K562 (cell line): ENCODE results near the gene USP14. TPM values are rescaled to one million over a fixed set of nuclear protein-coding genes. Genes with fewer than 3 reads are reported as not detected.
A peak's percentile ranks its signal among the peaks of the same experiment; 100 is the strongest.

ENCODE experiments used
- C11orf30 ChIP-seq: fragments of 450-650 bp; IDR thresholded peaks from 2 replicates; pipeline ENCODE4 v1.6.1; 2016; ENCODE audit warnings: low read depth, mild to moderate bottlenecking
- FOXK1 ChIP-seq: sonication (generic); formaldehyde crosslinking; IDR thresholded peaks from 2 replicates; pipeline ENCODE4 v1.8.0; 2022; ENCODE audit warnings: missing genetic modification reagents, mild to moderate bottlenecking, borderline replicate concordance
- NR1H2 ChIP-seq: sonication (generic); formaldehyde crosslinking; IDR thresholded peaks from 2 replicates; pipeline ENCODE4 v1.4.0; 2020; ENCODE audit warnings: mild to moderate bottlenecking, missing genetic modification reagents
- microRNA-seq: library from miRNA; unstranded; fragments of <30 nt; microRNA quantifications from one replicate; pipeline ENCODE4, GENCODE V29; 2018; ENCODE audit warnings: borderline microRNAs expressed
- polyA plus RNA-seq, 8 experiments: library from polyadenylated mRNA; depleted of rRNA in 4 of 8; stranded (reverse) in 5 of 8; unstranded in 3 of 8; fragments of >200 nt; fragmentation: Nextera tagmentation in 2 of 8; fragmentation: Illumina TruSeq in 1 of 8; extraction: Ambion mirVana in 2 of 8; extraction: Trizol in 1 of 8; gene quantifications; 2 replicates each; pipeline versions ENCODE4 v1.2.1 to v1.2.3, GENCODE V29; 2011 to 2014; ENCODE audit warnings: inconsistent platforms in 1 of 8, missing spikeins in 1 of 8
- small RNA-seq: library from RNA; depleted of rRNA; stranded (forward); fragments of <200 nt; gene quantifications from one replicate; pipeline ENCODE3, GENCODE V24; 2014
- total RNA-seq, 7 experiments: library from RNA; depleted of rRNA in 6 of 7; stranded (reverse); fragments of >200 nt in 6 of 7; fragmentation: Illumina TruSeq in 2 of 7; extraction: Trizol in 2 of 7; gene quantifications; 2 replicates each; pipeline versions ENCODE4 v1.2.1 to v1.2.3, GENCODE V29; 2011 to 2021; ENCODE audit warnings: low replicate concordance in 1 of 7
- TF ChIP-seq, protein P1 (sequence below): fragments of 250-450 bp; sonication (Bioruptor Pico); IDR thresholded peaks from 2 replicates; pipeline ENCODE4 v1.4.0; 2020

USP14 gene
- total and polyA plus RNA-seq, 9 of the 15 experiments (the other 6 are each of a cell fraction or from before 2014, with no cell fraction given), result 18.7 to 129 (median 40.3) TPM

DNA sequence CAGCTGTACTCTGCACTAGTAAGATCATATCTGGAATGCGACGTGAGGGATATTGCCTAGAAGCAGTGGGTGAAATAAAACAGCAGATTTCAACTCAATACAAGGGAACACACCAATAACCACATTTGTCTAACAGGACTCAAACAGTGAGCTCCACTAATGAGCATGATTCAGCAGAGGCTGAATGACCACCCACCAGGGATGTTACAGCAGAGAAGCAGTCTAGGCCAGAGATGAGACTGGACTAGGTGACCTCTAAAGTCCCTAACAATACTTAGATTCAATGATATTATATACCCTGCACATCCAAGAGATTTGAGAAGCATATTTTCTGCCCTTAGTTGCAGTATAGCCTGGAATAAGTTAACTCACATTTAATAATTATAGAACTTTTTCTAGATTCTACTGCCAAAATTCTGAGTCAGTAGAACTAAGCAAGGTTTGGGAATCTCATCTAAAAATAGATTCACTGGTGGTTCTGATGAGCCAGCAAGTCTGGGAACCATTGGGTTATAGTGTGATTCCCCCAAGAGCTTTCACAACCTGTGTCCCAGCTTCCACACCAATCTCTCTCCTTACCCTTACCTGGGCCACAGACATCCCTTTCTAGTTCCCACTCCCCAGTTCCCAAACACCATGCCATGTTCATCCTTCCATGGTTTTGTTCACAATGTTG lies 103.2 kb downstream of the USP14 start (continued):
- TF ChIP-seq, protein P1, sequence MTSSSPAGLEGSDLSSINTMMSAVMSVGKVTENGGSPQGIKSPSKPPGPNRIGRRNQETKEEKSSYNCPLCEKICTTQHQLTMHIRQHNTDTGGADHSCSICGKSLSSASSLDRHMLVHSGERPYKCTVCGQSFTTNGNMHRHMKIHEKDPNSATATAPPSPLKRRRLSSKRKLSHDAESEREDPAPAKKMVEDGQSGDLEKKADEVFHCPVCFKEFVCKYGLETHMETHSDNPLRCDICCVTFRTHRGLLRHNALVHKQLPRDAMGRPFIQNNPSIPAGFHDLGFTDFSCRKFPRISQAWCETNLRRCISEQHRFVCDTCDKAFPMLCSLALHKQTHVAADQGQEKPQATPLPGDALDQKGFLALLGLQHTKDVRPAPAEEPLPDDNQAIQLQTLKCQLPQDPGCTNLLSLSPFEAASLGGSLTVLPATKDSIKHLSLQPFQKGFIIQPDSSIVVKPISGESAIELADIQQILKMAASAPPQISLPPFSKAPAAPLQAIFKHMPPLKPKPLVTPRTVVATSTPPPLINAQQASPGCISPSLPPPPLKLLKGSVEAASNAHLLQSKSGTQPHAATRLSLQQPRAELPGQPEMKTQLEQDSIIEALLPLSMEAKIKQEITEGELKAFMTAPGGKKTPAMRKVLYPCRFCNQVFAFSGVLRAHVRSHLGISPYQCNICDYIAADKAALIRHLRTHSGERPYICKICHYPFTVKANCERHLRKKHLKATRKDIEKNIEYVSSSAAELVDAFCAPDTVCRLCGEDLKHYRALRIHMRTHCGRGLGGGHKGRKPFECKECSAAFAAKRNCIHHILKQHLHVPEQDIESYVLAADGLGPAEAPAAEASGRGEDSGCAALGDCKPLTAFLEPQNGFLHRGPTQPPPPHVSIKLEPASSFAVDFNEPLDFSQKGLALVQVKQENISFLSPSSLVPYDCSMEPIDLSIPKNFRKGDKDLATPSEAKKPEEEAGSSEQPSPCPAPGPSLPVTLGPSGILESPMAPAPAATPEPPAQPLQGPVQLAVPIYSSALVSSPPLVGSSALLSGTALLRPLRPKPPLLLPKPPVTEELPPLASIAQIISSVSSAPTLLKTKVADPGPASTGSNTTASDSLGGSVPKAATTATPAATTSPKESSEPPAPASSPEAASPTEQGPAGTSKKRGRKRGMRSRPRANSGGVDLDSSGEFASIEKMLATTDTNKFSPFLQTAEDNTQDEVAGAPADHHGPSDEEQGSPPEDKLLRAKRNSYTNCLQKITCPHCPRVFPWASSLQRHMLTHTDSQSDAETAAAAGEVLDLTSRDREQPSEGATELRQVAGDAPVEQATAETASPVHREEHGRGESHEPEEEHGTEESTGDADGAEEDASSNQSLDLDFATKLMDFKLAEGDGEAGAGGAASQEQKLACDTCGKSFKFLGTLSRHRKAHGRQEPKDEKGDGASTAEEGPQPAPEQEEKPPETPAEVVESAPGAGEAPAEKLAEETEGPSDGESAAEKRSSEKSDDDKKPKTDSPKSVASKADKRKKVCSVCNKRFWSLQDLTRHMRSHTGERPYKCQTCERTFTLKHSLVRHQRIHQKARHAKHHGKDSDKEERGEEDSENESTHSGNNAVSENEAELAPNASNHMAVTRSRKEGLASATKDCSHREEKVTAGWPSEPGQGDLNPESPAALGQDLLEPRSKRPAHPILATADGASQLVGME (CRISPR knock-in tag), result no peak
- no peak for TF ChIP-seq NR1H2
- TF ChIP-seq FOXK1 (CRISPR knock-in tag), result no peak
- peak; percentile 25; the same call in 1 of the 2 replicates for TF ChIP-seq C11orf30

Small RNA genes lying within 50 kb of the gene (microRNA-seq; reads per million reads assigned to microRNA genes)
- gene MIR8078, result not detected

Small RNA genes lying within 50 kb of the gene (small RNA-seq; reads per million reads assigned to genes)
- not detected for gene MIR8078

Other genes starting within 250 kb of the USP14 start
- gene TUBB8B, start 108.9 kb upstream of the USP14 start, total RNA-seq (2014; rRNA removed), result not detected in 2 replicates
- gene TUBB8B, start 108.9 kb upstream of the USP14 start, total RNA-seq (2014; rRNA removed; fragmentation: Illumina TruSeq; extraction: Trizol), result not detected in 2 replicates
- gene TUBB8B, start 108.9 kb upstream of the USP14 start, total RNA-seq (2015; rRNA removed; fragmentation: Illumina TruSeq; extraction: Trizol), result not detected in 2 replicates
- not detected in 2 replicates for gene TUBB8B, start 108.9 kb upstream of the USP14 start, total RNA-seq (2021)
- gene TUBB8B, start 108.9 kb upstream of the USP14 start, polyA plus RNA-seq (2011; rRNA removed), result 0.08 TPM in 1 of 2 replicates, not detected in the other
- gene TUBB8B, start 108.9 kb upstream of the USP14 start, polyA plus RNA-seq (2014; fragmentation: Illumina TruSeq; extraction: Trizol), result 0.11 TPM in 1 of 2 replicates, not detected in the other
- gene TUBB8B, start 108.9 kb upstream of the USP14 start, polyA plus RNA-seq (2014; fragmentation: Nextera tagmentation; extraction: Ambion mirVana), result not detected
- gene TUBB8B, start 108.9 kb upstream of the USP14 start, polyA plus RNA-seq (2014; rRNA removed), result not detected in 2 replicates
- gene THOC1, start 109.5 kb downstream of the USP14 start, total RNA-seq (2014; rRNA removed), result 70.9 and 77.6 TPM in 2 replicates
- gene THOC1, start 109.5 kb downstream of the USP14 start, total RNA-seq (2014; rRNA removed; fragmentation: Illumina TruSeq; extraction: Trizol), result 136 and 149 TPM in 2 replicates
- gene THOC1, start 109.5 kb downstream of the USP14 start, total RNA-seq (2015; rRNA removed; fragmentation: Illumina TruSeq; extraction: Trizol), result 116 and 120 TPM in 2 replicates
- gene THOC1, start 109.5 kb downstream of the USP14 start, total RNA-seq (2021), result 66.3 and 71.1 TPM in 2 replicates
- gene THOC1, start 109.5 kb downstream of the USP14 start, polyA plus RNA-seq (2011; rRNA removed), result 143 and 150 TPM in 2 replicates
- gene THOC1, start 109.5 kb downstream of the USP14 start, polyA plus RNA-seq (2014; fragmentation: Illumina TruSeq; extraction: Trizol), result 83.6 and 106 TPM in 2 replicates
- 100 to 1,000 TPM in 1 of 2 experiments, 10 to 100 TPM in 1; 87.1 to 139 TPM for gene THOC1, start 109.5 kb downstream of the USP14 start, polyA plus RNA-seq (2014; fragmentation: Nextera tagmentation; extraction: Ambion mirVana)
- 88.4 and 107 TPM in 2 replicates for gene THOC1, start 109.5 kb downstream of the USP14 start, polyA plus RNA-seq (2014; rRNA removed)